Spleen (tissue), 7 donors: Measurements from ENCODE around the gene PPM1L.

Source experiments
- CTCF ChIP-seq, 11 experiments: fragments of 200-600 bp in 7 of 11; fragments of 450-650 bp in 4 of 11; sonication (generic) in 4 of 11; IDR thresholded peaks in 8 of 11; conservative IDR thresholded peaks in 3 of 11; 1 replicate in 7 of 11; 2 replicates in 4 of 11; pipeline versions ENCODE4 v1.4.0 to v1.8.0; 2016 to 2021; ENCODE audit warnings: antibody characterized with exemption in 11 of 11, inconsistent platforms in 4 of 11, mild to moderate bottlenecking in 1 of 11
- POLR2A ChIP-seq, 3 donors: fragments of 450-650 bp; IDR thresholded peaks; one replicate each; pipeline ENCODE4 v1.5.1; 2017; ENCODE audit warnings: antibody characterized with exemption in 3 of 3, mild to moderate bottlenecking in 1 of 3
- POLR2AphosphoS5 ChIP-seq, 3 donors: sonication (generic); formaldehyde crosslinking; IDR thresholded peaks; one replicate each; pipeline ENCODE4 v1.5.1; 2017; ENCODE audit warnings: antibody characterized with exemption in 3 of 3
- donor health status: DM: no; HTN: no; CAD: no; lungs with moderate emphysema.
- donor health status: DM: no; HTN: no; CAD: no.
- donor health status: DM: no; HTN: no; CAD: no.

DNA sequence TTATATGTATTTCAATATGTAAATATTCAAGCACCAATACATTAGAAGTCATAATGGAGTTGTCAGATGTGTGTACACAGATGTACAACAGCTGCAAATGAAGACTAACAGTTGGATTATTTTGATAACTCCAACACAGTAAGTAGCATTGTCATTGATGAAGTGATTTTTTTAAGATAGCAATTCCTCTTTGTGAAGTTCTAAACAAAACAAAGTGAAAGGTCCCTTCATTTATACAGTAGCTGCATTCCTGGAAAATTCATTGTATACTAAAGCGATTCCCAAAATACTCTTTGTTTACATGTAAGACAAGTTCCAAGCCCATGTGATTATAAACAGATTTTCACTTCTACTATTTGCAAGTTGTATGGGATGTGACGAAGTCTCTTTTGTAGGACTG, 234.4 kb downstream of the PPM1L start:
- TF ChIP-seq POLR2A (IDR thresholded peaks at IDR 0.05): no peak
- no peak for TF ChIP-seq CTCF (IDR thresholded peaks at IDR 0.05 in 8 of 11, conservative IDR thresholded peaks at IDR 0.05 in 3 of 11)
- no peak for TF ChIP-seq POLR2AphosphoS5 (IDR thresholded peaks at IDR 0.05)
